Type B pancreatic cell (in vitro differentiated cells): Measurements from ENCODE around the gene MAP3K6. TPM values are rescaled to one million over a fixed set of nuclear protein-coding genes. Genes with fewer than 3 reads are reported as not detected.
A peak's percentile ranks its signal among the peaks of the same experiment; 100 is the strongest.

Experiments
- DNase-seq: peaks from one replicate; pipeline ENCODE4 v3.0.0; 2021; ENCODE audit warnings: mixed read lengths; ENCODE audit not compliant: unreplicated experiment; ENCODE audit errors: extremely low spot score
- H3K27ac Mint-ChIP-seq: 2 replicates; pipeline ENCODE4 v1.8.0; 2021; ENCODE audit warnings: mild to moderate bottlenecking, mixed read lengths
- H3K27me3 Mint-ChIP-seq: 2 replicates; pipeline ENCODE4 v1.8.0; 2021; ENCODE audit warnings: mixed read lengths
- H3K36me3 Mint-ChIP-seq: 2 replicates; pipeline ENCODE4 v1.8.0; 2021; ENCODE audit warnings: mixed read lengths
- H3K4me1 Mint-ChIP-seq: one replicate; pipeline ENCODE4 v1.8.0; 2021; ENCODE audit warnings: mixed read lengths; ENCODE audit not compliant: unreplicated experiment
- H3K4me3 Mint-ChIP-seq: 2 replicates; pipeline ENCODE4 v1.8.0; 2021; ENCODE audit warnings: mild to moderate bottlenecking, mixed read lengths
- H3K9me3 Mint-ChIP-seq: 2 replicates; pipeline ENCODE4 v1.8.0; 2021; ENCODE audit warnings: mixed read lengths
- total RNA-seq: library from RNA; stranded (reverse); gene quantifications from 2 replicates; pipeline ENCODE4 v1.2.1, GENCODE V29; 2021; ENCODE audit warnings: low replicate concordance
- TF ChIP-seq, protein P1 (sequence below): fragments of 200-600 bp; sonication (generic); conservative IDR thresholded peaks from 2 replicates; pipeline ENCODE4 v1.5.0; 2021; ENCODE audit warnings: antibody characterized with exemption, mild to moderate bottlenecking

The MAP3K6 gene
- total RNA-seq, 1 donor from 2014 or later, result 15.6 TPM

DNA sequence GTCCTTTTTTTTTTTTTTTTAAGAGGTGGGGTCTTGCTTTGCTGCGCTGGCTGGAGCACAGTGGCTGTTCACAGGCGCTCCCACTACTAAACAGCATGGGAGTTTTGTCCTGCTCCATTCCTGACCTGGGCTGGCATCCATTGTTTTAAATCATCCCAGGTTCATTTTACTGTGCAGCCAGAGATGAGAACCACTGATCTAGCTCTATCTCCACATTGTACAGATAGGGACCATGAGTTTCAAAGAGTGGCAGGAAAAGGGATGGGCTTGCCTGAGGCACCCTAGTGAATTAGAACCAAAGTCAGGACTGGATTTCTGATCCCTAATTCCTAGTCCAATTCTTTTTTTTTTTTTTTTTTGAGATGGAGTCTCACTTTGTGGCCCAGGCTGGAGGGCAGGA, 52.0 kb downstream of the MAP3K6 start:
- Mint-ChIP-seq H3K9me3 (no peaks in the 10 kb centered on the region), H3K36me3 (peaks cover 4% of the 10 kb centered on the region), H3K27me3 (no peaks in the 10 kb centered on the region), H3K27ac (peak overlapping the region; percentile 47), H3K4me1 (peaks cover 24% of the 10 kb centered on the region), H3K4me3 (no peak overlapping the region)
- DNase-seq, result no peak
- TF ChIP-seq, protein P1, sequence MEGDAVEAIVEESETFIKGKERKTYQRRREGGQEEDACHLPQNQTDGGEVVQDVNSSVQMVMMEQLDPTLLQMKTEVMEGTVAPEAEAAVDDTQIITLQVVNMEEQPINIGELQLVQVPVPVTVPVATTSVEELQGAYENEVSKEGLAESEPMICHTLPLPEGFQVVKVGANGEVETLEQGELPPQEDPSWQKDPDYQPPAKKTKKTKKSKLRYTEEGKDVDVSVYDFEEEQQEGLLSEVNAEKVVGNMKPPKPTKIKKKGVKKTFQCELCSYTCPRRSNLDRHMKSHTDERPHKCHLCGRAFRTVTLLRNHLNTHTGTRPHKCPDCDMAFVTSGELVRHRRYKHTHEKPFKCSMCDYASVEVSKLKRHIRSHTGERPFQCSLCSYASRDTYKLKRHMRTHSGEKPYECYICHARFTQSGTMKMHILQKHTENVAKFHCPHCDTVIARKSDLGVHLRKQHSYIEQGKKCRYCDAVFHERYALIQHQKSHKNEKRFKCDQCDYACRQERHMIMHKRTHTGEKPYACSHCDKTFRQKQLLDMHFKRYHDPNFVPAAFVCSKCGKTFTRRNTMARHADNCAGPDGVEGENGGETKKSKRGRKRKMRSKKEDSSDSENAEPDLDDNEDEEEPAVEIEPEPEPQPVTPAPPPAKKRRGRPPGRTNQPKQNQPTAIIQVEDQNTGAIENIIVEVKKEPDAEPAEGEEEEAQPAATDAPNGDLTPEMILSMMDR, result no peak

DNA sequence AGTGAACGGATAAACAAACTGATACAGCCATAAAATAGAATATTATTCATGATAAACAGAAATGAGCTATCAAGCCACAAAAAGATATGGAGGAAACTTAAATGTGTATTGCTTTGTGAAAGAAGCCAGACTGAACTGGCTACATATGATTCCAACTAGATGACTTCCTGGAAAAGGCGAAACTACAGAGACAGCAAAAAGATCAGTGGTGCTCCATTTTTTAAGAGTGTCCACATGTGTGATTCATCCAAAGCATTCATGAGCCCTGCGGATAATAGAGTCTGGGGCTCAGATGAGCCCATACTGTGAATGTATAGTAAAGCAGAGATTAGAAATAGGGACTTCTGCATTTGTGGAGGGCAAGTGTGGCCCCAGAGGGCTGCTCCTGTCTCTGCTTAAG, 52.6 kb downstream of the MAP3K6 start:
- no peak for DNase-seq
- Mint-ChIP-seq H3K27me3 (no peaks in the 10 kb centered on the region), H3K36me3 (peaks cover 4% of the 10 kb centered on the region), H3K9me3 (no peaks in the 10 kb centered on the region), H3K4me3 (no peak overlapping the region), H3K27ac (peak overlapping the region; percentile 47), H3K4me1 (peaks cover 20% of the 10 kb centered on the region)
- TF ChIP-seq, protein P1, result no peak

DNA sequence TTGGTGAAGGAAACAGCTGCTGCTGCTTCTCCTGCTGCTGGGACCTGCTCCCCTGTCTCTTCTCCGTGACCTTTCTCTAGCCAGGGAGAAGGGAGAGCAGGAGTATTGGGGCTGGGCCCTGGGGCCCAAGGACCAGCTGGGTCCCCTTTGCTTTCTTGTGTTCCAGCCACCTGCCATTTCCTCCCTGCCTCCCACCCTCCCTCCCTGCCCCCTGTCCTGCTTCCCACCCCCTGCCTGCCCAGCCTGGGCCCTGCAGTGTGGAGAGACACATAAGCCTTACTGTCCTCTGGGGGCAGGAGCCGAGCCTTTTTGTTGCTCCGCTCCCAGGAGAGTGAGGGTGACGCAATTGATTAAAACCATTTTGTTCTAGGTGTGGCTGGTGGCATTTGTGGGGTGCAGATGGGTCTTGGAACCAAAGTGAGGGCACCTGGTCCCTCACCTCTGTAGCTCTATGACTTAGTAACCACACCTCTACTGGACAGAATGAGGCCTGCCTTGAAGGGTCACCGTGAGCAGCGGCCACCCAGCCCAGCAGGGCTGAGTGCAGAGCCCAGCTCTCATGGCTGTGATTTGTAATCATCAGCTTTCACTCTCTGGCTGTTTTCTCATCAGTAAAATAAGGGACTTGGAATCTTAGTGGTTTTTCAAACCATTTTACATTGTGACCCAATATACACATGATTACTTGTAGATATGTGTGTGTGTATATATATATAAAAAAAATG, 58.7 kb downstream of the MAP3K6 start:
- H3K4me1 Mint-ChIP-seq, result peaks cover 11% of the 10 kb centered on the region
- peaks cover 7% of the 10 kb centered on the region for H3K36me3 Mint-ChIP-seq
- H3K27ac Mint-ChIP-seq, result no peak overlapping the region
- TF ChIP-seq, protein P1, result no peak
- no peak for DNase-seq
- no peaks in the 10 kb centered on the region for H3K9me3 Mint-ChIP-seq
- H3K27me3 Mint-ChIP-seq, result no peaks in the 10 kb centered on the region
- no peak overlapping the region for H3K4me3 Mint-ChIP-seq

DNA sequence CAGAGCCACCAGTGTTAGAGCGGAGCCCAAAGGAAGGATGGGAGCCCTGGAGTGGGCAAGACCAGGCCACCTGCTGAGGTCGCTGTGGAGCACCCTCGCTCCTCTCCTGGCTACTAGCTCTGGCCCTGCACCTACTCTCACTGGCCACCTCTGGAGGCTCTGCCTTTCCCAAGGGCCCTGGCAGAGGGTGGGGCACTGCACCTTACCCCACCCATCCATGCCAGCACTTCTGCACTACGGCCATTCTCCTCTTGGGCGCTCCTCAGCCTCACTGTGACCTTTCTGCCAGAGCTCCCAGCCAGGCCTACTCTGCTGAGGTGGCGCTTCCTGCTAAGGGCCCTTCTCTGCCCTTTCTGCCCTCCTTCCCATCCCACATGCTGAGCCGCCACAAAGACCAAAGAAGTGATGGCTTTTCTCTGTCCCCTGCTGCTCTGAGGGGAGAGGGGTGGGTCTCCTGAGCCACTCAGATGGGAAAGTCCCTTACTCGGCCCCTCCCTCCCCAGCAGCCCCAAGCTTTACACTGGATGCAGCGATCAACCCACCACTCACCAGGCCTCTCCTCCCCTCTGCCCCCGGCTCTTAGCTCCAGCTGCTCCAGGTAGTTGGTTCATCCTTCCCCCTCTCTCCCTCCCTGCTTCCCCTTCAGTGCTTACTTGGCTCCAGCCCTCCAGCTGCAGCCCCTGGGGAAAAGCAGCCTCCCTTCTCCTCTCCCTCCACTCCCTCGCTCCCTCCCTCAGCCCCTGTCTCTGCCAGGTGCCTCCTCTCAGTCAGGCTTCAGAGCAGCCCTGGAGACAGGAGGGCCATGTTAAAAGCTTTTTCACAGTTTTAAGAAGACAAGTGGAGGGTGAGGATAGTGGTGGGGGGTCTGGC, 59.6 kb downstream of the MAP3K6 start:
- no peak overlapping the region for H3K4me3 Mint-ChIP-seq
- peaks cover 11% of the 10 kb centered on the region for H3K4me1 Mint-ChIP-seq
- no peaks in the 10 kb centered on the region for H3K27me3 Mint-ChIP-seq
- no peak for DNase-seq
- no peaks in the 10 kb centered on the region for H3K9me3 Mint-ChIP-seq
- no peak overlapping the region for H3K27ac Mint-ChIP-seq
- TF ChIP-seq, protein P1, result peak; percentile 48
- peaks cover 7% of the 10 kb centered on the region for H3K36me3 Mint-ChIP-seq

DNA sequence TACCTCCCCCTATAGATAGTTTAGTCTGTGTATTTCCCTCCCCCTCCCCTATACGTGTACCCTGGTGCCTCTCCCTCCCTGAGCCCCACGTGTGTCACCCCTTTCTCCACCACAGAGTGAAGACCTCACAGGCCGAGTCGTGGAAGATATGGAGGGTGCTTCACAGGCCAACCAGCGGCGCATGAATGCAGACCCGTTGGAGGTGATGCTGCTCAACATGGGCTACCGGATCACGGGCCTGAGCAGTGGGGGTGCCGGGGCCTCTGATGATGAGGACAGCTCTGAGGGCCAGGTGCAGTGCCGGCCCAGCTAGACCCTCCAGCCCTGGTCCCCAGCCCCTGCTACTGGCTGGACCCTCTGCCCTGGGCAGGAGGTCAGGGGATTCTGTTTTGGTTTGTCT, 60.7 kb downstream of the MAP3K6 start:
- no peak for DNase-seq
- Mint-ChIP-seq H3K27ac (no peak overlapping the region), H3K4me1 (peaks cover 16% of the 10 kb centered on the region), H3K27me3 (no peaks in the 10 kb centered on the region), H3K36me3 (peaks cover 7% of the 10 kb centered on the region), H3K4me3 (no peak overlapping the region), H3K9me3 (no peaks in the 10 kb centered on the region)
- TF ChIP-seq, protein P1, result no peak

Other genes starting within 250 kb of the MAP3K6 start
- 28.8 and 41.9 TPM in 2 replicates for gene SLC9A1, start 211.8 kb downstream of the MAP3K6 start, total RNA-seq
- 33.7 and 35.1 TPM in 2 replicates for gene WDTC1, start 132.3 kb downstream of the MAP3K6 start, total RNA-seq
- 38.6 and 40.1 TPM in 2 replicates for gene TMEM222, start 44.8 kb downstream of the MAP3K6 start, total RNA-seq
- 37.2 and 105 TPM in 2 replicates for gene SYTL1, start 24.9 kb downstream of the MAP3K6 start, total RNA-seq
- not detected in 2 replicates for gene FCN3, start 7.9 kb upstream of the MAP3K6 start, total RNA-seq
- gene CD164L2, start 16.4 kb upstream of the MAP3K6 start, total RNA-seq, result 0.41 and 0.76 TPM in 2 replicates
- gene GPR3, start 25.7 kb upstream of the MAP3K6 start, total RNA-seq, result 1.3 and 1.9 TPM in 2 replicates
- gene WASF2, start 123.2 kb upstream of the MAP3K6 start, total RNA-seq, result 113 and 123 TPM in 2 replicates
- gene AHDC1, start 237.2 kb upstream of the MAP3K6 start, total RNA-seq, result 49.3 and 61.0 TPM in 2 replicates